Nephron progenitor cell (in vitro differentiated cells): Measurements from ENCODE around the gene SLC1A1.

Experiments
- DNase-seq: peaks from one replicate; pipeline ENCODE4 v3.0.0; 2021
- H3K27ac Mint-ChIP-seq: 2 replicates; pipeline ENCODE4 v1.8.0; 2021; ENCODE audit warnings: mild to moderate bottlenecking, moderate library complexity, mixed read lengths
- H3K27me3 Mint-ChIP-seq: 2 replicates; pipeline ENCODE4 v1.8.0; 2021; ENCODE audit warnings: mild to moderate bottlenecking, low read depth, mixed read lengths; ENCODE audit not compliant: poor library complexity
- H3K36me3 Mint-ChIP-seq: 2 replicates; pipeline ENCODE4 v1.8.0; 2021; ENCODE audit warnings: low read depth, mixed read lengths
- H3K4me1 Mint-ChIP-seq: 2 replicates; pipeline ENCODE4 v1.8.0; 2021; ENCODE audit warnings: mixed read lengths
- H3K4me3 Mint-ChIP-seq: 2 replicates; pipeline ENCODE4 v1.8.0; 2021; ENCODE audit warnings: mild to moderate bottlenecking, moderate library complexity, mixed read lengths
- H3K9me3 Mint-ChIP-seq: 2 replicates; pipeline ENCODE4 v1.8.0; 2021; ENCODE audit warnings: mild to moderate bottlenecking, moderate library complexity, mixed read lengths
- TF ChIP-seq, protein P1 (sequence below): fragments of 200-600 bp; sonication (generic); IDR thresholded peaks from 2 replicates; pipeline ENCODE4 v1.5.0; 2021; ENCODE audit warnings: antibody characterized with exemption

SLC1A1 gene

DNA sequence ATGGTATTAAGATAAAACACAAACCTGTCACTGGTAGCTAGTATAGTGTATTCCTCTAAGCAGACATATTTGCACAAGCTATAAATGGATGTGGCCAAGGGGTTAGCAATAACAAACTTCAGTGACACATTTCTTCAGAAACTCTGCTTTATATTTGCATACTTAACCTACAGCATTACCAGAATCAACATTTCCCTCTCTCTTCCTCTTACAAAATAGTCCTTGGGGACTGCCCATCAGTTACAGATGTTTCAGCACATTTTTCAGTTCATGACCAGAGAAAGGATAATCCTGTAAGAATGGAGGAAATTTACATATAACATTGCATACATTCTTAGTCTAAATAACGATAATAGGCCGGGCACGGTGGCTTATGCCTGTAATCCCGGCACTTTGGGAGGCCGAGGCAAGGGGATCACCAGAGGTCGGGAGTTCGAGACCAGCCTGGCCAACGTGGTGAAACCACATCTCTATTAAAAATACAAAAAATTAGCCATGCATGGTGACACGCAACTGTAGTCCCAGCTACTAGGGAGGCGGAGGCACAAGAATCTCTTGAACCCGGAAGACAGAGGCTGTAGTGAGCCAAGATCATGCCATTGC, 25.3 kb upstream of the SLC1A1 start:
- Mint-ChIP-seq H3K4me1 (no peaks in the 10 kb centered on the region), H3K27me3 (peaks cover 3% of the 10 kb centered on the region), H3K36me3 (no peaks in the 10 kb centered on the region), H3K27ac (no peak overlapping the region), H3K4me3 (no peak overlapping the region), H3K9me3 (peaks cover 36% of the 10 kb centered on the region)
- no peak for DNase-seq
- TF ChIP-seq, protein P1, sequence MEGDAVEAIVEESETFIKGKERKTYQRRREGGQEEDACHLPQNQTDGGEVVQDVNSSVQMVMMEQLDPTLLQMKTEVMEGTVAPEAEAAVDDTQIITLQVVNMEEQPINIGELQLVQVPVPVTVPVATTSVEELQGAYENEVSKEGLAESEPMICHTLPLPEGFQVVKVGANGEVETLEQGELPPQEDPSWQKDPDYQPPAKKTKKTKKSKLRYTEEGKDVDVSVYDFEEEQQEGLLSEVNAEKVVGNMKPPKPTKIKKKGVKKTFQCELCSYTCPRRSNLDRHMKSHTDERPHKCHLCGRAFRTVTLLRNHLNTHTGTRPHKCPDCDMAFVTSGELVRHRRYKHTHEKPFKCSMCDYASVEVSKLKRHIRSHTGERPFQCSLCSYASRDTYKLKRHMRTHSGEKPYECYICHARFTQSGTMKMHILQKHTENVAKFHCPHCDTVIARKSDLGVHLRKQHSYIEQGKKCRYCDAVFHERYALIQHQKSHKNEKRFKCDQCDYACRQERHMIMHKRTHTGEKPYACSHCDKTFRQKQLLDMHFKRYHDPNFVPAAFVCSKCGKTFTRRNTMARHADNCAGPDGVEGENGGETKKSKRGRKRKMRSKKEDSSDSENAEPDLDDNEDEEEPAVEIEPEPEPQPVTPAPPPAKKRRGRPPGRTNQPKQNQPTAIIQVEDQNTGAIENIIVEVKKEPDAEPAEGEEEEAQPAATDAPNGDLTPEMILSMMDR, result no peak

DNA sequence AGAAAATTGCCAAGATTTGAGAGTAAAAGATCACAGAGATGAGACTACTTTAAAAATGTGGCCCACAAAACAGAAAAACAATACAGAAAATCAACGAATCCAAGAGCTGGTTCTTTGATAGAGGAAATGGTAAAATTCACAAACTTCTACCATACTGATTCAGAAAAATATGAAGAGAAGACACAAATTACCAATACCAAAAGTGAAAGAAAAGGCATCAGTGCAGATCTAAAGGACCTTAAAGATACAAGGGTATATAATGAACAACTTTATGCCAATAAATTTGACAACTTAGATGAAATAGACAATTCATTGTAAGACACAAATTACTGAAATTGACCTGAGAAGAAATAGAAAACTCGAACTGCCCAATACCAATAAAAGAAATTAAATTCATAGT, 24.4 kb upstream of the SLC1A1 start:
- Mint-ChIP-seq H3K36me3 (no peaks in the 10 kb centered on the region), H3K4me3 (no peak overlapping the region), H3K9me3 (peaks cover 36% of the 10 kb centered on the region), H3K27ac (no peak overlapping the region), H3K4me1 (no peaks in the 10 kb centered on the region), H3K27me3 (peaks cover 3% of the 10 kb centered on the region)
- TF ChIP-seq, protein P1, result no peak
- DNase-seq, result no peak

DNA sequence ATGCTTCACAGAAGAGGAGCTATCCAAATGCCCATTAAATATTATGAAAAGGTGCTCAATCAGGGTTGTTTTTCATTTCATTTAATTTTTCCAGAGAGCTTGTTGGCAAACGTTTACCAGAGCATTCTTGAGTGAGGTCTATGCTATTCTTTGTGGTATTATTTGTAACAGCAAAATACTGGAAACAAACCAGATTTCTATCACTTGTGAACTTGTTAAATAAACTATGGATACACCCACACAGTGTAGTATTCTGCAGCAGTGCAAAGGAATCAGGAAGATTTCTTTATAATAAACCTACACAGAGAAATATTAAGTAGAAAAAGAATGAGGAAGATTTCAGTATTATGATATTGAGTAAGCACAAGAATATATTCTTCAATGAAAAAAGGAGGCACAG, 15.0 kb upstream of the SLC1A1 start:
- TF ChIP-seq, protein P1, result no peak
- no peak for DNase-seq
- peaks cover 12% of the 10 kb centered on the region for H3K9me3 Mint-ChIP-seq
- H3K36me3 Mint-ChIP-seq, result no peaks in the 10 kb centered on the region
- peaks cover 16% of the 10 kb centered on the region for H3K27me3 Mint-ChIP-seq
- no peak overlapping the region for H3K27ac Mint-ChIP-seq
- no peak overlapping the region for H3K4me3 Mint-ChIP-seq
- H3K4me1 Mint-ChIP-seq, result no peaks in the 10 kb centered on the region

DNA sequence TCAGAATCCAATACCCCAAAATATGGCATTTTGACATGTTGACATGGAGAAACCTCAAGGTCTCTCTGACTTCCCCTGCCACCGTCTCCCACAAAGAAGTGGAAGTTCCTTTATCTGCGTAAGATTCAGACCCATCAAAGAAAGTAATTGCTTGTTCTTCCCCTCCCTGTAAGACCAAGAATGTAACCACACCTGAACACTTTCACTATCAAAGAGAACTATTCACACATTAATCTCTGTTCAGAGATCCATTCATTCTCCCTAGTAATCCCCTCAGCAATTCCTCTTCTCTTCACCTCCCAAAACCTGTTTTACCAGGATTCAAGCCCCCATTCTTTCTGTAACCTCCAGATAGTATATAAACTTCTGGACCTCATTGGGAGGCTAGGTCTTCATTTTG, 4.1 kb upstream of the SLC1A1 start:
- H3K4me3 Mint-ChIP-seq, result no peak overlapping the region
- TF ChIP-seq, protein P1, result no peak
- no peak for DNase-seq
- peaks cover 12% of the 10 kb centered on the region for H3K4me1 Mint-ChIP-seq
- H3K36me3 Mint-ChIP-seq, result no peaks in the 10 kb centered on the region
- peaks cover 44% of the 10 kb centered on the region for H3K27me3 Mint-ChIP-seq
- H3K9me3 Mint-ChIP-seq, result peaks cover 4% of the 10 kb centered on the region
- H3K27ac Mint-ChIP-seq, result no peak overlapping the region

DNA sequence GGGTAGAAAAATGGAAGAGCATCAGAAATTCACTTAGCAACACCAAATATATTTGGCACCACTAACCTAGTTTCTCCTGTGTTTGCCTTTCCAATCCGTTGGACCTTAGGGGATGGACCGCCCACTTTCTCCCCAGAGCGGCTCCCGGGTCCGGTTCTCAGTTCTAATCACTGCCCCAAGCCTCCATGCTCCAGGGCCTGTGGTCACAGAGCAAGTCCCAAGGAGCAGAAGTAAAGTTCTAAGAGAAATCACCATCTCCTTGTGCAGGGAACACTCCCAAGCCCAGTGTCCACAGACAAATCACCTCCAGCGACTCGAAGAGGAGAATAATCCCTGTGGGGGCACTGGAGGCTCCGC, 728 bp upstream of the SLC1A1 start:
- Mint-ChIP-seq H3K4me3 (peak overlapping the region; percentile 91), H3K27ac (no peak overlapping the region), H3K9me3 (peaks cover 4% of the 10 kb centered on the region), H3K4me1 (peaks cover 20% of the 10 kb centered on the region), H3K27me3 (peaks cover 65% of the 10 kb centered on the region), H3K36me3 (no peaks in the 10 kb centered on the region)
- TF ChIP-seq, protein P1, result no peak
- DNase-seq, result peak; percentile 38
